GM12892 (cell line): ENCODE results near the gene COP1.

Source experiments
- POLR2A ChIP-seq: IDR thresholded peaks from 2 replicates; pipeline ENCODE4 v1.6.1; 2011; ENCODE audit warnings: low read depth, low read length, control low read depth
- POLR2AphosphoS5 ChIP-seq: IDR thresholded peaks from 2 replicates; pipeline ENCODE4 v1.6.1; 2011; ENCODE audit warnings: low read depth, low read length, control low read depth
- TAF1 ChIP-seq: IDR thresholded peaks from 2 replicates; pipeline ENCODE4 v1.6.1; 2011; ENCODE audit warnings: low read depth, mild to moderate bottlenecking, control low read depth, low read length, borderline replicate concordance

- TF ChIP-seq POLR2AphosphoS5 (no peak), POLR2A (no peak), TAF1 (no peak)
Measured at GRCh38 chr1:175922254-175922881, 284.7 kb downstream of the COP1 start.
